Activated CD8-positive, alpha-beta T cell treated with anti-CD3 and anti-CD28 coated beads for 36 hours (primary cell): ENCODE data around the gene BLOC1S3. TPM values are rescaled to one million over a fixed set of nuclear protein-coding genes. Genes with fewer than 3 reads are reported as not detected.

Source experiments
- ATAC-seq: fragments of 200-7000 bp; cut with Tn5 transposase; one replicate; pipeline ENCODE4 v1.10.0; 2021; ENCODE audit warnings: mild to moderate bottlenecking, moderate library complexity
- CTCF ChIA-PET: fragments of 350-600 bp; sonication (Branson Sonifier 250); formaldehyde crosslinking; loops from one replicate; lab custom pipeline; 2021; ENCODE audit warnings: antibody characterized with exemption; lab: Charles Lee
- POLR2A ChIA-PET: fragments of 350-600 bp; sonication (Branson Sonifier 250); formaldehyde crosslinking; loops from one replicate; lab custom pipeline; 2021; ENCODE audit warnings: antibody characterized with exemption; lab: Charles Lee
- DNase-seq: peaks from one replicate; pipeline ENCODE4 v3.0.0-alpha.2; 2020
- H3K27ac Mint-ChIP-seq: one replicate; pipeline ENCODE4 v1.8.0; 2021; ENCODE audit warnings: mild to moderate bottlenecking, mixed read lengths
- H3K27me3 Mint-ChIP-seq: one replicate; pipeline ENCODE4 v1.8.0; 2021; ENCODE audit warnings: mixed read lengths
- H3K36me3 Mint-ChIP-seq: one replicate; pipeline ENCODE4 v1.8.0; 2021; ENCODE audit warnings: low read depth, mixed read lengths
- H3K4me1 Mint-ChIP-seq: one replicate; pipeline ENCODE4 v1.8.0; 2021; ENCODE audit warnings: low read depth, mixed read lengths
- H3K4me3 Mint-ChIP-seq: one replicate; pipeline ENCODE4 v1.8.0; 2021; ENCODE audit warnings: mild to moderate bottlenecking, moderate library complexity, mixed read lengths
- H3K9me3 Mint-ChIP-seq: one replicate; pipeline ENCODE4 v1.8.0; 2021; ENCODE audit warnings: mixed read lengths
- intact Hi-C: fragments of 100-400 bp; cut with micrococcal nuclease; formaldehyde crosslinking; loops from one replicate; pipeline ENCODE4 v1.10.0; 2022
- total RNA-seq, 2 experiments: library from RNA; stranded (reverse); gene quantifications; one replicate each; pipeline ENCODE4 v1.2.3, GENCODE V29; 2021
- TF ChIP-seq, protein P1 (sequence below): fragments of 200-600 bp; IDR thresholded peaks from one replicate; pipeline ENCODE4 v1.8.0; 2022; ENCODE audit warnings: antibody characterized with exemption, mild to moderate bottlenecking

BLOC1S3 gene
- total RNA-seq, 2 experiments from 2014 or later = 8.9 to 10.8 TPM

- no peaks in the 10 kb centered on the region for H3K9me3 Mint-ChIP-seq
- CTCF ChIA-PET = no interaction called here
- ATAC-seq (no peak), DNase-seq (no peak)
- TF ChIP-seq, protein P1, sequence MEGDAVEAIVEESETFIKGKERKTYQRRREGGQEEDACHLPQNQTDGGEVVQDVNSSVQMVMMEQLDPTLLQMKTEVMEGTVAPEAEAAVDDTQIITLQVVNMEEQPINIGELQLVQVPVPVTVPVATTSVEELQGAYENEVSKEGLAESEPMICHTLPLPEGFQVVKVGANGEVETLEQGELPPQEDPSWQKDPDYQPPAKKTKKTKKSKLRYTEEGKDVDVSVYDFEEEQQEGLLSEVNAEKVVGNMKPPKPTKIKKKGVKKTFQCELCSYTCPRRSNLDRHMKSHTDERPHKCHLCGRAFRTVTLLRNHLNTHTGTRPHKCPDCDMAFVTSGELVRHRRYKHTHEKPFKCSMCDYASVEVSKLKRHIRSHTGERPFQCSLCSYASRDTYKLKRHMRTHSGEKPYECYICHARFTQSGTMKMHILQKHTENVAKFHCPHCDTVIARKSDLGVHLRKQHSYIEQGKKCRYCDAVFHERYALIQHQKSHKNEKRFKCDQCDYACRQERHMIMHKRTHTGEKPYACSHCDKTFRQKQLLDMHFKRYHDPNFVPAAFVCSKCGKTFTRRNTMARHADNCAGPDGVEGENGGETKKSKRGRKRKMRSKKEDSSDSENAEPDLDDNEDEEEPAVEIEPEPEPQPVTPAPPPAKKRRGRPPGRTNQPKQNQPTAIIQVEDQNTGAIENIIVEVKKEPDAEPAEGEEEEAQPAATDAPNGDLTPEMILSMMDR = no peak
- no peak overlapping the region for H3K4me3 Mint-ChIP-seq
- H3K36me3 Mint-ChIP-seq = peaks cover 10% of the 10 kb centered on the region
- no peak overlapping the region for H3K27ac Mint-ChIP-seq
- intact Hi-C loops = no loop called here
- H3K27me3 Mint-ChIP-seq = no peaks in the 10 kb centered on the region
- POLR2A ChIA-PET = interaction anchor here (0.6 kb wide), 1 partner anchor 48 kb away, joined by 3 read pairs; no protein-coding TSS in a partner anchor
- H3K4me1 Mint-ChIP-seq = no peaks in the 10 kb centered on the region
Observed at GRCh38 chr19:45138303-45138751, 40.3 kb upstream of the BLOC1S3 start.

- H3K4me1 Mint-ChIP-seq = no peaks in the 10 kb centered on the region
- POLR2A ChIA-PET = interaction anchor here (1.4 kb wide), 1 partner anchor 12 kb away, joined by 3 read pairs; no protein-coding TSS in a partner anchor
- H3K27me3 Mint-ChIP-seq = no peaks in the 10 kb centered on the region
- no peak overlapping the region for H3K4me3 Mint-ChIP-seq
- intact Hi-C loops = no loop called here
- H3K27ac Mint-ChIP-seq = no peak overlapping the region
- CTCF ChIA-PET = no interaction called here
- ATAC-seq (no peak), DNase-seq (no peak)
- TF ChIP-seq, protein P1 = no peak
- peaks cover 10% of the 10 kb centered on the region for H3K36me3 Mint-ChIP-seq
- no peaks in the 10 kb centered on the region for H3K9me3 Mint-ChIP-seq
Observed at GRCh38 chr19:45139286-45140143, 39.1 kb upstream of the BLOC1S3 start.

GRCh38 chr19:45140144-45140503 is 38.5 kb upstream of the BLOC1S3 start:
- TF ChIP-seq, protein P1 = no peak
- ATAC-seq (no peak), DNase-seq (no peak)
- no peak overlapping the region for H3K4me3 Mint-ChIP-seq
- H3K27ac Mint-ChIP-seq = no peak overlapping the region
- CTCF ChIA-PET = no interaction called here
- POLR2A ChIA-PET = interaction anchor here (1.4 kb wide), 1 partner anchor 11 kb away, joined by 3 read pairs; no protein-coding TSS in a partner anchor
- H3K36me3 Mint-ChIP-seq = peaks cover 10% of the 10 kb centered on the region
- H3K4me1 Mint-ChIP-seq = no peaks in the 10 kb centered on the region
- intact Hi-C loops = no loop called here
- no peaks in the 10 kb centered on the region for H3K9me3 Mint-ChIP-seq
- no peaks in the 10 kb centered on the region for H3K27me3 Mint-ChIP-seq

GRCh38 chr19:45140533-45140932 is 38.1 kb upstream of the BLOC1S3 start:
- H3K4me1 Mint-ChIP-seq = no peaks in the 10 kb centered on the region
- TF ChIP-seq, protein P1 = no peak
- no peak for ATAC-seq
- intact Hi-C loops = no loop called here
- DNase-seq = no peak
- ChIA-PET POLR2A (interaction anchor here (1.4 kb wide), 1 partner anchor 11 kb away, joined by 3 read pairs; no protein-coding TSS in a partner anchor), CTCF (no interaction called here)
- peaks cover 10% of the 10 kb centered on the region for H3K36me3 Mint-ChIP-seq
- H3K27me3 Mint-ChIP-seq = no peaks in the 10 kb centered on the region
- no peak overlapping the region for H3K27ac Mint-ChIP-seq
- H3K9me3 Mint-ChIP-seq = no peaks in the 10 kb centered on the region
- no peak overlapping the region for H3K4me3 Mint-ChIP-seq
